DOHH2 (cell line): Measurements from ENCODE around the gene SLC25A13.

ENCODE experiments used
- CTCF ChIP-seq: fragments of 200-600 bp; sonication (generic); IDR thresholded peaks from one replicate; pipeline ENCODE4 v1.5.1; 2014; ENCODE audit warnings: antibody characterized with exemption, mild to moderate bottlenecking, low read depth, low read length; ENCODE audit not compliant: poor library complexity, severe bottlenecking
- EZH2phosphoT487 ChIP-seq: fragments of 200-600 bp; sonication (generic); IDR thresholded peaks from 2 replicates; pipeline ENCODE4 v1.6.1; 2017; ENCODE audit warnings: borderline replicate concordance, mild to moderate bottlenecking, antibody characterized with exemption, low read length, moderate library complexity, mixed read lengths

- no peak for TF ChIP-seq CTCF
- TF ChIP-seq EZH2phosphoT487 = no peak
These were observed 9.4 kb downstream of the SLC25A13 start for GRCh38 chr7:96312502-96312901.
